Hepatocyte (in vitro differentiated cells): ENCODE measurements around the gene POLD2. TPM values are rescaled to one million over a fixed set of nuclear protein-coding genes. Genes with fewer than 3 reads are reported as not detected.

Experiments used
- DNase-seq: peaks from one replicate; pipeline ENCODE4 v3.0.0-alpha.2; 2016; ENCODE audit warnings: low spot score
- H2AFZ ChIP-seq: fragments of 200-600 bp; sonication (generic); 2 replicates; pipeline ENCODE4 v1.6.0; 2016; ENCODE audit warnings: antibody characterized with exemption, mild to moderate bottlenecking
- H3K27ac ChIP-seq: fragments of 200-600 bp; sonication (generic); 2 replicates; pipeline ENCODE4 v1.5.1; 2016; ENCODE audit warnings: mild to moderate bottlenecking
- H3K27me3 ChIP-seq: fragments of 200-600 bp; sonication (generic); 2 replicates; pipeline ENCODE4 v1.6.1; 2016
- H3K36me3 ChIP-seq: fragments of 200-600 bp; sonication (generic); replicated peaks from 2 replicates; pipeline ENCODE4 v1.5.1; 2016; ENCODE audit warnings: low read depth; ENCODE audit not compliant: insufficient read depth
- H3K4me1 ChIP-seq: fragments of 200-600 bp; sonication (generic); 2 replicates; pipeline ENCODE4 v1.5.1; 2016; ENCODE audit warnings: mild to moderate bottlenecking, moderate library complexity; ENCODE audit not compliant: insufficient read depth
- H3K4me2 ChIP-seq: fragments of 200-600 bp; sonication (generic); 2 replicates; pipeline ENCODE4 v1.6.0; 2016
- H3K4me3 ChIP-seq: fragments of 200-600 bp; sonication (generic); 2 replicates; pipeline ENCODE4 v1.5.1; 2016; ENCODE audit warnings: mild to moderate bottlenecking
- H3K79me2 ChIP-seq: fragments of 200-600 bp; sonication (generic); 2 replicates; pipeline ENCODE4 v1.6.0; 2017; ENCODE audit warnings: mild to moderate bottlenecking
- H3K9me2 ChIP-seq: fragments of 200-600 bp; sonication (generic); replicated peaks from 2 replicates; pipeline ENCODE4 v1.6.0; 2017; ENCODE audit warnings: mild to moderate bottlenecking; ENCODE audit not compliant: insufficient read depth
- H3K9me3 ChIP-seq: fragments of 200-600 bp; sonication (generic); 2 replicates; pipeline ENCODE4 v1.5.1; 2016; ENCODE audit warnings: low read depth, mild to moderate bottlenecking
- H4K20me1 ChIP-seq: fragments of 200-600 bp; sonication (generic); 2 replicates; pipeline ENCODE4 v1.6.0; 2016; ENCODE audit warnings: mild to moderate bottlenecking; ENCODE audit not compliant: insufficient read depth, poor library complexity, severe bottlenecking
- EZH2 ChIP-seq: fragments of 200-600 bp; sonication (generic); IDR thresholded peaks from 2 replicates; pipeline ENCODE4 v1.6.1; 2016; ENCODE audit warnings: antibody characterized with exemption, mild to moderate bottlenecking, borderline replicate concordance
- EZH2phosphoT487 ChIP-seq: fragments of 200-600 bp; sonication (generic); IDR thresholded peaks from one replicate; pipeline ENCODE4 v1.6.1; 2018; ENCODE audit warnings: antibody characterized with exemption, mild to moderate bottlenecking, low read depth, moderate library complexity; ENCODE audit not compliant: unreplicated experiment, severe bottlenecking
- WGBS: methylation state at CpG from one replicate; pipeline ENCODE4 v1.1.6; 2016; ENCODE audit warnings: low lambda C conversion rate; ENCODE audit errors: missing lambda C conversion rate; 5-methylcytosine and 5-hydroxymethylcytosine counted together
- polyA plus RNA-seq: library from polyadenylated mRNA; unstranded; fragments of >200 nt; fragmentation: Nextera tagmentation; extraction: Ambion mirVana; gene quantifications from 2 replicates; pipeline ENCODE4 v1.2.1, GENCODE V29; 2016
- total RNA-seq: library from RNA; depleted of rRNA; stranded (reverse); fragments of >200 nt; gene quantifications from 2 replicates; pipeline ENCODE4 v1.2.3, GENCODE V29; 2014
- TF ChIP-seq, protein P1 (sequence below): fragments of 200-600 bp; sonication (generic); IDR thresholded peaks from 2 replicates; pipeline ENCODE4 v1.5.1; 2016; ENCODE audit warnings: antibody characterized with exemption, mild to moderate bottlenecking; ENCODE audit not compliant: poor library complexity

POLD2 gene
- total and polyA plus RNA-seq, 2 experiments from 2014 or later = 59.9 to 110 TPM

DNA sequence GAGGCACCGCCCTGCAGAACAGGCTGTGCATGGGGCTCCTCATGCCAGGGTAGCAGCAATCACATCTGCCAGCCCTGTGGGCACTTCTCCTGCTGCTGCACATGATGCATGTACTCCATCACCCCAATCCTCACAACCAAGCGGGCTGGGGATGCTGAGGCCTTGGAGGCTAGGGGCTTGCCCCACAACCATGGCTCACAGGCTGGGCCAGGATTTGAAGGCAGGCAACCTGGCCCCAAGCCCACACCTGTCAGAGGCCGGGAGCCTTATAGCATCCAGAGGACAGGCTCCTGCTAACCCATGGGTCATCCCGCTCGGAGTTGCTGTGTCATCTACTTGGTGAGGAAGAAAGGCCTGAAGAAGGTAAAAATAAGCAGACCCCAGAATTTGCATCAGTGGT is 43.2 kb downstream of the POLD2 start:
- Histone ChIP-seq H3K79me2 (peaks cover 9% of the 10 kb centered on the region), H3K4me3 (no peak overlapping the region), H3K27me3 (no peaks in the 10 kb centered on the region), H3K36me3 (no peaks in the 10 kb centered on the region), H3K9me2 (no peaks in the 10 kb centered on the region), H3K4me2 (no peak overlapping the region), H3K4me1 (peaks cover 6% of the 10 kb centered on the region), H4K20me1 (no peaks in the 10 kb centered on the region), H3K27ac (no peak overlapping the region), H2AFZ (no peak overlapping the region), H3K9me3 (no peaks in the 10 kb centered on the region)
- WGBS = 95% methylated on average over 5 of the region's 5 CpGs
- DNase-seq = no peak
- TF ChIP-seq EZH2 (no peak), EZH2phosphoT487 (no peak)
- TF ChIP-seq, protein P1, sequence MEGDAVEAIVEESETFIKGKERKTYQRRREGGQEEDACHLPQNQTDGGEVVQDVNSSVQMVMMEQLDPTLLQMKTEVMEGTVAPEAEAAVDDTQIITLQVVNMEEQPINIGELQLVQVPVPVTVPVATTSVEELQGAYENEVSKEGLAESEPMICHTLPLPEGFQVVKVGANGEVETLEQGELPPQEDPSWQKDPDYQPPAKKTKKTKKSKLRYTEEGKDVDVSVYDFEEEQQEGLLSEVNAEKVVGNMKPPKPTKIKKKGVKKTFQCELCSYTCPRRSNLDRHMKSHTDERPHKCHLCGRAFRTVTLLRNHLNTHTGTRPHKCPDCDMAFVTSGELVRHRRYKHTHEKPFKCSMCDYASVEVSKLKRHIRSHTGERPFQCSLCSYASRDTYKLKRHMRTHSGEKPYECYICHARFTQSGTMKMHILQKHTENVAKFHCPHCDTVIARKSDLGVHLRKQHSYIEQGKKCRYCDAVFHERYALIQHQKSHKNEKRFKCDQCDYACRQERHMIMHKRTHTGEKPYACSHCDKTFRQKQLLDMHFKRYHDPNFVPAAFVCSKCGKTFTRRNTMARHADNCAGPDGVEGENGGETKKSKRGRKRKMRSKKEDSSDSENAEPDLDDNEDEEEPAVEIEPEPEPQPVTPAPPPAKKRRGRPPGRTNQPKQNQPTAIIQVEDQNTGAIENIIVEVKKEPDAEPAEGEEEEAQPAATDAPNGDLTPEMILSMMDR = no peak

DNA sequence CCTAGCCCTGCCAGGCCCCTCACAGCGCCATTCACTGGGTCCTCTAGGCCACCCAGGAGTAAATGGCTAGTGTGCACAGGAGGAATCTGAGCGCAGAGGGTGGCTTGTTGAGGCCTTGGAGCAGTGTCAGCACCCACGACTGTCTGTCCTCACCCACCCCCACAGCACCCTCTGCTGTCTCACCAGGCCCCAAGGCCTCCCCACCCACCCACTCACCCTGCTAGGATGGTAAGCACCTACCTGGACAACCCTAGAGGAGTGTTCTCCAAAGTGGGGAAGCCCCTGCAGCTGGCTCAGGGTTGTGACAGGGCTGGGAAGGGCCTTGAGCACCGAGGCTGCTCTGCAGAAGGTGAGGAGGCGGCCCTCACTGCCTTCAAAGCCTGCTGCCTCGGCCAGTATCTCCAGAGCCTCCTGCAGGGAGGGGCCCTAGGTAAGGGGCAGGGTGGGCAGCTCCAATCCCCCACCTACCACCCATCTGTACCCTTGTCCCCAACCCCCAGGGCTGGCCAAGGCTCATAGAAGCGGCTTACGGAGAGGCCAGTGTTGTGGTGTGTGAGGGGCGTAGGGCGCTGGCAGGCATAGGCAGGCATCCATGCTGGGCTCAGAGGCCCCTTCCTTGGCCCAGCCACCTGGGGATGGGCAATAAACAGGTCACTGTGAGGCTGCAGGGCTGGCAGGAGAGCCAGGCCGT is 43.9 kb downstream of the POLD2 start:
- TF ChIP-seq, protein P1 = no peak
- TF ChIP-seq EZH2phosphoT487 = no peak
- TF ChIP-seq EZH2 = no peak
- no peaks in the 10 kb centered on the region for H3K36me3 ChIP-seq
- H2AFZ ChIP-seq = no peak overlapping the region
- no peak overlapping the region for H3K4me2 ChIP-seq
- peaks cover 9% of the 10 kb centered on the region for H3K79me2 ChIP-seq
- peaks cover 6% of the 10 kb centered on the region for H3K4me1 ChIP-seq
- H3K9me2 ChIP-seq = no peaks in the 10 kb centered on the region
- H3K27ac ChIP-seq = no peak overlapping the region
- H3K4me3 ChIP-seq = no peak overlapping the region
- 98% methylated on average over 10 of the region's 11 CpGs for WGBS
- no peaks in the 10 kb centered on the region for H3K27me3 ChIP-seq
- no peak for DNase-seq
- no peaks in the 10 kb centered on the region for H3K9me3 ChIP-seq
- H4K20me1 ChIP-seq = no peaks in the 10 kb centered on the region

DNA sequence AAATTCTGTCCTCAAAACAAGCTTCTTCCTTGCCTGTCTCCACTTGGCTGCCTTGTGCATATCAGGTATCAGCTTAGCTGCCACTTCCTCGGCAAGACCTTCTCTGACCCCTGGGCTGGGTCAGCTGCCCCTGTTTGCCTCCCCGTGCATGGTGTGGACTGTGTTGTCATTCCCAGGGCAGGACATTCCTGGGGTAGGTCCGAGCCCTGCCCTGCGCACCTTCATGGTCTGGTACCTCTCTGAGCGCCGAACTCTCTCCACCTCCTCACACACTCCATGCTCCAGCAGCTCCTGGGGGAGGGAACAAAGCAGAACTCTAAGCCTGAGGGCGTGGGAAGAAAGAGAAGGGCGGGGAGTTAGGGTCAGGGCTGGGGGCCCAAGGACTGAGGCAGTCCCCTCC is 44.8 kb downstream of the POLD2 start:
- TF ChIP-seq, protein P1 = no peak
- TF ChIP-seq EZH2 (no peak), EZH2phosphoT487 (no peak)
- whole genome bisulfite sequencing = 95% methylated on average over 8 of the region's 8 CpGs
- no peak overlapping the region for H2AFZ ChIP-seq
- H3K9me3 ChIP-seq = no peaks in the 10 kb centered on the region
- H3K36me3 ChIP-seq = no peaks in the 10 kb centered on the region
- no peak for DNase-seq
- no peaks in the 10 kb centered on the region for H3K9me2 ChIP-seq
- H3K27me3 ChIP-seq = no peaks in the 10 kb centered on the region
- peaks cover 9% of the 10 kb centered on the region for H3K79me2 ChIP-seq
- H3K4me3 ChIP-seq = no peak overlapping the region
- peaks cover 6% of the 10 kb centered on the region for H3K4me1 ChIP-seq
- H3K27ac ChIP-seq = no peak overlapping the region
- no peak overlapping the region for H3K4me2 ChIP-seq
- H4K20me1 ChIP-seq = no peaks in the 10 kb centered on the region
